Spleen (tissue), 13 donors: ENCODE data around the gene MX1. TPM values are rescaled to one million over a fixed set of nuclear protein-coding genes. Genes with fewer than 3 reads are reported as not detected.
A peak's percentile ranks its signal among the peaks of the same experiment; 100 is the strongest.

Experiments
- DNase-seq: peaks from one replicate; pipeline ENCODE4 v3.0.0-alpha.2; 2020
- H3K27ac ChIP-seq, 8 donors: fragments of 200-600 bp; sonication (generic) in 7 of 8; 1 replicate in 4 of 8; 2 replicates in 4 of 8; pipeline versions ENCODE4 v1.5.0 to v1.8.0; 2016 to 2021; ENCODE audit warnings: inconsistent platforms in 4 of 8, mild to moderate bottlenecking in 4 of 8, moderate library complexity in 1 of 8
- H3K27me3 ChIP-seq, 7 donors: fragments of 200-600 bp; sonication (generic) in 6 of 7; replicated peaks in 1 of 7; 1 replicate in 4 of 7; 2 replicates in 3 of 7; pipeline versions ENCODE4 v1.5.0 to v1.8.0; 2016 to 2021; ENCODE audit warnings: inconsistent platforms in 3 of 7, mild to moderate bottlenecking in 1 of 7
- H3K36me3 ChIP-seq, 6 donors: fragments of 200-600 bp; sonication (generic) in 5 of 6; 1 replicate in 4 of 6; 2 replicates in 2 of 6; pipeline versions ENCODE4 v1.5.0 to v1.8.0; 2016 to 2021; ENCODE audit warnings: inconsistent platforms in 2 of 6
- H3K4me1 ChIP-seq, 6 donors: fragments of 200-600 bp; sonication (generic) in 5 of 6; 1 replicate in 3 of 6; 2 replicates in 3 of 6; pipeline versions ENCODE4 v1.5.0 to v1.8.0; 2016 to 2021; ENCODE audit warnings: inconsistent platforms in 3 of 6
- H3K4me3 ChIP-seq, 8 donors: fragments of 200-600 bp; sonication (generic) in 7 of 8; 1 replicate in 4 of 8; 2 replicates in 4 of 8; pipeline versions ENCODE4 v1.5.0 to v1.8.0; 2016 to 2021; ENCODE audit warnings: inconsistent platforms in 4 of 8, mild to moderate bottlenecking in 4 of 8, moderate library complexity in 2 of 8
- H3K9me3 ChIP-seq, 8 donors: fragments of 200-600 bp; sonication (generic) in 7 of 8; 1 replicate in 4 of 8; 2 replicates in 4 of 8; pipeline versions ENCODE4 v1.5.0 to v1.8.0; 2016 to 2021; ENCODE audit warnings: inconsistent platforms in 4 of 8
- POLR2A ChIP-seq, 3 donors: fragments of 450-650 bp; IDR thresholded peaks; one replicate each; pipeline ENCODE4 v1.5.1; 2017; ENCODE audit warnings: antibody characterized with exemption in 3 of 3, mild to moderate bottlenecking in 1 of 3
- POLR2AphosphoS5 ChIP-seq, 3 donors: sonication (generic); formaldehyde crosslinking; IDR thresholded peaks; one replicate each; pipeline ENCODE4 v1.5.1; 2017; ENCODE audit warnings: antibody characterized with exemption in 3 of 3
- WGBS, 5 donors: extraction: QIAGEN DNeasy Blood & Tissue Kit in 3 of 5; methylation state at CpG; one replicate each; pipeline versions ENCODE4 v1.1.5 to v1.1.7; 2013 to 2018; 5-methylcytosine and 5-hydroxymethylcytosine counted together
- intact Hi-C: fragments of 100-400 bp; cut with DNase I; formaldehyde crosslinking; loops from one replicate; pipeline ENCODE4 v1.15.0; 2023; ENCODE audit warnings: low total_unique reads
- long read RNA-seq, 2 donors: transcript quantifications; one replicate each; lab custom pipeline, GENCODE V29; 2026
- polyA plus RNA-seq, 3 donors: library from polyadenylated mRNA; stranded (reverse); fragments of 200-250 nt; gene quantifications; one replicate each; pipeline ENCODE4 v1.2.1, GENCODE V29; 2013
- total RNA-seq, 7 donors: library from RNA; depleted of rRNA in 3 of 7; stranded (reverse); fragments of >200 nt in 3 of 7; fragmentation: NEBNext Ultra II Directional in 4 of 7; extraction: Animal tissue kit (Norgen Biotek cat#: 25700) in 4 of 7; gene quantifications; one replicate each; pipeline versions ENCODE4 v1.1.0 to v1.2.1, GENCODE V29; 2016 to 2021
- TF ChIP-seq, protein P1 (sequence below), 11 experiments: fragments of 200-600 bp in 7 of 11; fragments of 450-650 bp in 4 of 11; sonication (generic) in 4 of 11; IDR thresholded peaks in 8 of 11; conservative IDR thresholded peaks in 3 of 11; 1 replicate in 7 of 11; 2 replicates in 4 of 11; pipeline versions ENCODE4 v1.4.0 to v1.8.0; 2016 to 2021; ENCODE audit warnings: antibody characterized with exemption in 11 of 11, inconsistent platforms in 4 of 11, mild to moderate bottlenecking in 1 of 11
- donor health status: healthy with polysubstance abuse.
- donor health status: DM: no; HTN: no; CAD: no; lungs with moderate emphysema.
- donor health status: DM: no; HTN: no; CAD: no.
- donor health status: Bipolar disorder and iron deficiency.
- donor health status: healthy.
- donor health status: DM: no; HTN: no; CAD: no.
- donor health status: DM: yes; HTN: yes; CAD: no.

MX1 gene, protein sequence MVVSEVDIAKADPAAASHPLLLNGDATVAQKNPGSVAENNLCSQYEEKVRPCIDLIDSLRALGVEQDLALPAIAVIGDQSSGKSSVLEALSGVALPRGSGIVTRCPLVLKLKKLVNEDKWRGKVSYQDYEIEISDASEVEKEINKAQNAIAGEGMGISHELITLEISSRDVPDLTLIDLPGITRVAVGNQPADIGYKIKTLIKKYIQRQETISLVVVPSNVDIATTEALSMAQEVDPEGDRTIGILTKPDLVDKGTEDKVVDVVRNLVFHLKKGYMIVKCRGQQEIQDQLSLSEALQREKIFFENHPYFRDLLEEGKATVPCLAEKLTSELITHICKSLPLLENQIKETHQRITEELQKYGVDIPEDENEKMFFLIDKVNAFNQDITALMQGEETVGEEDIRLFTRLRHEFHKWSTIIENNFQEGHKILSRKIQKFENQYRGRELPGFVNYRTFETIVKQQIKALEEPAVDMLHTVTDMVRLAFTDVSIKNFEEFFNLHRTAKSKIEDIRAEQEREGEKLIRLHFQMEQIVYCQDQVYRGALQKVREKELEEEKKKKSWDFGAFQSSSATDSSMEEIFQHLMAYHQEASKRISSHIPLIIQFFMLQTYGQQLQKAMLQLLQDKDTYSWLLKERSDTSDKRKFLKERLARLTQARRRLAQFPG
- 100 to 1,000 TPM in 5 of 7 donors, 10 to 100 TPM in 2; 67.4 to 148 (median 118) TPM for total RNA-seq
- 10 to 100 TPM; 32.8 to 56.5 (median 36.3) TPM for polyA plus RNA-seq
- long read RNA-seq, donor 1, transcript MX1-202 (17 exons, 2,850 nt), result major isoform, 9 of 21 reads
- long read RNA-seq, donor 1, partial matches to known transcripts, result 11 of 21 reads
- long read RNA-seq, donor 1, other reads (novel, unspliced or antisense), result 0 of 21 reads
- long read RNA-seq, donor 2, partial matches to known transcripts, result 0 of 2 reads
- long read RNA-seq, donor 2, other reads (novel, unspliced or antisense), result 0 of 2 reads

- WGBS, 5 donors, result 1% methylated on average over 32 to 65 of the region's 65 CpGs
- DNase-seq, result peak; percentile 98
- Histone ChIP-seq H3K4me1 (peaks cover 14 to 92% (median 60%) of the 10 kb centered on the region in 6 donors), H3K9me3 (no peaks in the 10 kb centered on the region), H3K4me3 (peak within 1 kb of the TSS; percentile 55 to 80 (median 68)), H3K27me3 (no peaks in the 10 kb centered on the region), H3K27ac (peak within 1 kb of the TSS; percentile 76 to 90 (median 88)), H3K36me3 (peaks cover 0 to 37% (median 14%) of the 10 kb centered on the region in 6 donors)
- intact Hi-C loops, result loop anchor here (10.0 kb wide), 1 partner anchor 61 kb away; the partner anchor contains the start of gene MX2
- TF ChIP-seq POLR2AphosphoS5 (IDR thresholded peaks at IDR 0.05) (peak; percentile 92 to 98 (median 96)), POLR2A (IDR thresholded peaks at IDR 0.05) (peak in 2 of 3 donors; percentile 53 to 89)
- TF ChIP-seq, protein P1, sequence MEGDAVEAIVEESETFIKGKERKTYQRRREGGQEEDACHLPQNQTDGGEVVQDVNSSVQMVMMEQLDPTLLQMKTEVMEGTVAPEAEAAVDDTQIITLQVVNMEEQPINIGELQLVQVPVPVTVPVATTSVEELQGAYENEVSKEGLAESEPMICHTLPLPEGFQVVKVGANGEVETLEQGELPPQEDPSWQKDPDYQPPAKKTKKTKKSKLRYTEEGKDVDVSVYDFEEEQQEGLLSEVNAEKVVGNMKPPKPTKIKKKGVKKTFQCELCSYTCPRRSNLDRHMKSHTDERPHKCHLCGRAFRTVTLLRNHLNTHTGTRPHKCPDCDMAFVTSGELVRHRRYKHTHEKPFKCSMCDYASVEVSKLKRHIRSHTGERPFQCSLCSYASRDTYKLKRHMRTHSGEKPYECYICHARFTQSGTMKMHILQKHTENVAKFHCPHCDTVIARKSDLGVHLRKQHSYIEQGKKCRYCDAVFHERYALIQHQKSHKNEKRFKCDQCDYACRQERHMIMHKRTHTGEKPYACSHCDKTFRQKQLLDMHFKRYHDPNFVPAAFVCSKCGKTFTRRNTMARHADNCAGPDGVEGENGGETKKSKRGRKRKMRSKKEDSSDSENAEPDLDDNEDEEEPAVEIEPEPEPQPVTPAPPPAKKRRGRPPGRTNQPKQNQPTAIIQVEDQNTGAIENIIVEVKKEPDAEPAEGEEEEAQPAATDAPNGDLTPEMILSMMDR (IDR thresholded peaks at IDR 0.05 in 8 of 11, conservative IDR thresholded peaks at IDR 0.05 in 3 of 11), result no peak
These were observed at the start of gene MX1 for GRCh38 chr21:41425954-41426675. TSS of gene MX1 (plus strand) at chr21:41426239. CDS start at chr21:41432071, 5,832 bp downstream.

DNA sequence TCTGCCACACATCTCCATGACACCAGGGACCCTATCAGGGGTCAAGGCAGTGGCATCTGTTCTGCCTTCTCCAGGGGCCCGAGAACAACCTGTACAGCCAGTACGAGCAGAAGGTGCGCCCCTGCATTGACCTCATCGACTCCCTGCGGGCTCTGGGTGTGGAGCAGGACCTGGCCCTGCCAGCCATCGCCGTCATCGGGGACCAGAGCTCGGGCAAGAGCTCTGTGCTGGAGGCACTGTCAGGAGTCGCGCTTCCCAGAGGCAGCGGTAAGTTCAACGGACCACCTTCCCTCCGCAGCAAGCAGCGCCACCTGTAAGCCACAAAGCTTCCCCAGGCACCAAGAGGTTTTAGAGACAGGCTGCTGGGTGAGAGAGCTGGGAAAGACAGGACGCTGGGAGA lies 48.3 kb upstream of the MX1 start:
- Histone ChIP-seq H3K27ac (no peak overlapping the region), H3K4me3 (no peak overlapping the region), H3K9me3 (peaks cover 0 to 7% (median 0%) of the 10 kb centered on the region in 8 donors), H3K36me3 (peaks cover 4 to 96% (median 59%) of the 10 kb centered on the region in 6 donors), H3K4me1 (peaks cover 0 to 20% (median 3%) of the 10 kb centered on the region in 6 donors), H3K27me3 (no peaks in the 10 kb centered on the region)
- intact Hi-C loops, result no loop called here
- DNase-seq, result no peak
- peak in 1 of 3 donors; percentile 27 for TF ChIP-seq POLR2AphosphoS5 (IDR thresholded peaks at IDR 0.05)
- TF ChIP-seq POLR2A (IDR thresholded peaks at IDR 0.05), result no peak
- TF ChIP-seq, protein P1 (IDR thresholded peaks at IDR 0.05 in 8 of 11, conservative IDR thresholded peaks at IDR 0.05 in 3 of 11), result no peak
- WGBS, 5 donors, result 91 to 94% (median 92%) methylated on average over 10 to 16 of the region's 16 CpGs

- Histone ChIP-seq H3K4me1 (peaks cover 0 to 9% (median 0%) of the 10 kb centered on the region in 6 donors), H3K27ac (no peak overlapping the region), H3K27me3 (no peaks in the 10 kb centered on the region), H3K36me3 (peaks cover 4 to 98% (median 69%) of the 10 kb centered on the region in 6 donors), H3K9me3 (peaks cover 0 to 7% (median 0%) of the 10 kb centered on the region in 8 donors), H3K4me3 (no peak overlapping the region)
- TF ChIP-seq, protein P1 (IDR thresholded peaks at IDR 0.05 in 8 of 11, conservative IDR thresholded peaks at IDR 0.05 in 3 of 11), result no peak
- peak in 1 of 3 donors; percentile 26 for TF ChIP-seq POLR2AphosphoS5 (IDR thresholded peaks at IDR 0.05)
- no peak for TF ChIP-seq POLR2A (IDR thresholded peaks at IDR 0.05)
- intact Hi-C loops, result no loop called here
- DNase-seq, result no peak
- WGBS, 5 donors, result 79 to 92% (median 87%) methylated on average over 8 of the region's 8 CpGs
These were observed 47.2 kb upstream of the MX1 start for GRCh38 chr21:41378849-41379248.
